ENCODE measurements around the gene SLC25A28. TPM values are rescaled to one million over a fixed set of nuclear protein-coding genes. Genes with fewer than 3 reads are reported as not detected.

SLC25A28 gene
- total and polyA plus RNA-seq, 2 donors (not counting 1 experiment from before 2014, with no cell fraction given) = 96.4 to 224 TPM

DNA sequence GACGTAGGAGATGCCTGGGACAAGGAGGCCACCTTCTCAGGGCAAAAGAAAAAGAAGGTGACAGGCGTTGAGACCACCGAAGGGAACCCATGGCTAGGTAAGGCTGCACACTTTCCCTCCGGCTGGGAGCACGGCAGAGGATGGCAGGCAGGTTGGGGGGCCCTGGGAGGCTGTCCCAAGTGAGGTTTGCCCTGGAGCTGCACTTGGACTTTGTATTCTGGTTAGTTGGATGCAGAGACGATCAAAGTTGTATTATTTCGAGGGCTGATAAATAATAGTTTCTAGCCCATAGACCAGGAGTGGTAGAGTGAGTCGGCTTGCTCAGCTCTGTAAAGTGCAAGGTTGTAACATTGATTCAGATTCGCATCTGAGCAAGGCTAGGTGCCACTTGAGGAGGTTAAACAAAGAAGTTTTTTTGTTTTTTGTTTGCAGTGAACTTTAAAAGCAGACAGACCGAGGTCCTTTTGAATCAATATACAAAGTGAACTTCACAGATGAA is 39.7 kb upstream of the SLC25A28 start:
- TF ChIP-seq EZH2 (IDR thresholded peaks at IDR 0.05; ENCODE audit: borderline replicate concordance, insufficient read depth, low read depth, low read length, poor library complexity, severe bottlenecking) = no peak
- TF ChIP-seq, protein P1, sequence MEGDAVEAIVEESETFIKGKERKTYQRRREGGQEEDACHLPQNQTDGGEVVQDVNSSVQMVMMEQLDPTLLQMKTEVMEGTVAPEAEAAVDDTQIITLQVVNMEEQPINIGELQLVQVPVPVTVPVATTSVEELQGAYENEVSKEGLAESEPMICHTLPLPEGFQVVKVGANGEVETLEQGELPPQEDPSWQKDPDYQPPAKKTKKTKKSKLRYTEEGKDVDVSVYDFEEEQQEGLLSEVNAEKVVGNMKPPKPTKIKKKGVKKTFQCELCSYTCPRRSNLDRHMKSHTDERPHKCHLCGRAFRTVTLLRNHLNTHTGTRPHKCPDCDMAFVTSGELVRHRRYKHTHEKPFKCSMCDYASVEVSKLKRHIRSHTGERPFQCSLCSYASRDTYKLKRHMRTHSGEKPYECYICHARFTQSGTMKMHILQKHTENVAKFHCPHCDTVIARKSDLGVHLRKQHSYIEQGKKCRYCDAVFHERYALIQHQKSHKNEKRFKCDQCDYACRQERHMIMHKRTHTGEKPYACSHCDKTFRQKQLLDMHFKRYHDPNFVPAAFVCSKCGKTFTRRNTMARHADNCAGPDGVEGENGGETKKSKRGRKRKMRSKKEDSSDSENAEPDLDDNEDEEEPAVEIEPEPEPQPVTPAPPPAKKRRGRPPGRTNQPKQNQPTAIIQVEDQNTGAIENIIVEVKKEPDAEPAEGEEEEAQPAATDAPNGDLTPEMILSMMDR (IDR thresholded peaks at IDR 0.05) = no peak
- intact Hi-C loops (cut with micrococcal nuclease) = loop anchor here (1.0 kb wide), 3 partner anchors 40 to 230 kb away; partner anchors contain the start of genes COX15, CUTC, GOT1 and SLC25A28
- Histone ChIP-seq H3K4me1 (ENCODE audit: control insufficient read depth in 2 of 2, insufficient read depth in 2 of 2, low read length in 2 of 2) (peaks cover 7 to 16% of the 10 kb centered on the region in 2 donors), H3K4me3 (ENCODE audit: control extremely low read depth in 1 of 5, extremely low read depth in 1 of 5, insufficient read depth in 1 of 5, low read depth in 2 of 5, low read length in 4 of 5) (peak overlapping the region; percentile 50 to 89 (median 82)), H3K9me3 (ENCODE audit: control extremely low read depth in 1 of 3, control insufficient read depth in 2 of 3, insufficient read depth in 1 of 3, low read length in 2 of 3) (no peaks in the 10 kb centered on the region), H3K27me3 (replicated peaks in 1 of 4; ENCODE audit: control extremely low read depth in 1 of 4, control insufficient read depth in 3 of 4, insufficient read depth in 4 of 4, low read length in 3 of 4) (peaks cover 0 to 4% (median 0%) of the 10 kb centered on the region in 4 experiments), H3K36me3 (replicated peaks in 1 of 2; ENCODE audit: control extremely low read depth in 1 of 2, control insufficient read depth in 1 of 2, extremely low read depth in 1 of 2, insufficient read depth in 2 of 2, low read length in 1 of 2) (peaks cover 0 to 2% of the 10 kb centered on the region in 2 experiments), H3K79me2 (ENCODE audit: control insufficient read depth, insufficient read depth, low read length) (no peaks in the 10 kb centered on the region), H4K20me1 (ENCODE audit: control insufficient read depth, insufficient read depth, low read length, poor library complexity, severe bottlenecking) (no peaks in the 10 kb centered on the region), H2AFZ (ENCODE audit: insufficient read depth, low read depth, low read length, poor library complexity, severe bottlenecking) (peak overlapping the region; percentile 97), H3K4me2 (replicated peaks; ENCODE audit: low read depth, low read length, poor library complexity, severe bottlenecking) (peak overlapping the region; percentile 98), H3K27ac (ENCODE audit: low read length in 2 of 2) (peak overlapping the region in 1 of 2 donors; percentile 64), H3K9ac (ENCODE audit: low read length) (peak overlapping the region; percentile 81)
- 24% methylated on average over 8 of the region's 10 CpGs for WGBS (ENCODE audit: insufficient coverage)
- POLR2A ChIA-PET = interaction anchor here (1.3 to 1.4 kb wide), 2 partner anchors 39 to 41 kb away, joined by 4 to 12 read pairs; partner anchors contain the start of gene SLC25A28
- Mint-ChIP-seq H3K9me3 (ENCODE audit: insufficient read depth) (no peaks in the 10 kb centered on the region), H3K4me1 (peaks cover 19% of the 10 kb centered on the region), H3K27ac (no peak overlapping the region), H3K4me3 (peak overlapping the region; percentile 84), H3K27me3 (peaks cover 9% of the 10 kb centered on the region)
- CTCF ChIA-PET = interaction anchor here (1.1 to 3.7 kb wide), 5 partner anchors 35 to 224 kb away, joined by 3 to 10 read pairs (median 5); partner anchors contain the start of genes COX15 and CUTC
- ATAC-seq (ENCODE audit: low read depth) = no peak
- no peak for DNase-seq
